ENCODE measurements around the gene RIPOR2.

GRCh38 chr6:24891004-24891403 lies 44.8 kb downstream of the RIPOR2 start:
- TF ChIP-seq, protein P1, sequence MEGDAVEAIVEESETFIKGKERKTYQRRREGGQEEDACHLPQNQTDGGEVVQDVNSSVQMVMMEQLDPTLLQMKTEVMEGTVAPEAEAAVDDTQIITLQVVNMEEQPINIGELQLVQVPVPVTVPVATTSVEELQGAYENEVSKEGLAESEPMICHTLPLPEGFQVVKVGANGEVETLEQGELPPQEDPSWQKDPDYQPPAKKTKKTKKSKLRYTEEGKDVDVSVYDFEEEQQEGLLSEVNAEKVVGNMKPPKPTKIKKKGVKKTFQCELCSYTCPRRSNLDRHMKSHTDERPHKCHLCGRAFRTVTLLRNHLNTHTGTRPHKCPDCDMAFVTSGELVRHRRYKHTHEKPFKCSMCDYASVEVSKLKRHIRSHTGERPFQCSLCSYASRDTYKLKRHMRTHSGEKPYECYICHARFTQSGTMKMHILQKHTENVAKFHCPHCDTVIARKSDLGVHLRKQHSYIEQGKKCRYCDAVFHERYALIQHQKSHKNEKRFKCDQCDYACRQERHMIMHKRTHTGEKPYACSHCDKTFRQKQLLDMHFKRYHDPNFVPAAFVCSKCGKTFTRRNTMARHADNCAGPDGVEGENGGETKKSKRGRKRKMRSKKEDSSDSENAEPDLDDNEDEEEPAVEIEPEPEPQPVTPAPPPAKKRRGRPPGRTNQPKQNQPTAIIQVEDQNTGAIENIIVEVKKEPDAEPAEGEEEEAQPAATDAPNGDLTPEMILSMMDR (conservative IDR thresholded peaks at IDR 0.05; ENCODE audit: low read length) = no peak
- no peak for TF ChIP-seq EZH2phosphoT487 (IDR thresholded peaks at IDR 0.05; ENCODE audit: borderline replicate concordance, low read depth, low read length)

All from OCI-LY7 (cell line).